GM23338 (cell line): ENCODE results near the gene RBBP8. TPM values are rescaled to one million over a fixed set of nuclear protein-coding genes. Genes with fewer than 3 reads are reported as not detected.

ENCODE experiments used
- ATAC-seq: fragments of 200-7000 bp; cut with Tn5 transposase; 3 replicates; pipeline ENCODE4 v1.9.1; 2020
- DNase-seq: peaks from one replicate; pipeline ENCODE4 v3.0.0-alpha.2; 2015; ENCODE audit warnings: low spot score
- H2AFZ ChIP-seq: fragments of 200-600 bp; sonication (generic); 2 replicates; pipeline ENCODE4 v1.8.0; 2016; ENCODE audit warnings: antibody characterized with exemption, mild to moderate bottlenecking, moderate library complexity
- H3F3A ChIP-seq: fragments of 200-600 bp; sonication (generic); replicated peaks from 2 replicates; pipeline ENCODE4 v1.8.0; 2017; ENCODE audit warnings: antibody characterized with exemption, mixed run types, low read depth
- H3K27ac ChIP-seq: fragments of 200-600 bp; sonication (generic); 2 replicates; pipeline ENCODE4 v1.6.1; 2016; ENCODE audit warnings: low read depth
- H3K27me3 ChIP-seq: fragments of 200-600 bp; sonication (generic); 2 replicates; pipeline ENCODE4 v1.8.0; 2016; ENCODE audit warnings: mild to moderate bottlenecking, mixed run types, moderate library complexity; ENCODE audit not compliant: insufficient read depth
- H3K36me3 ChIP-seq: fragments of 200-600 bp; sonication (generic); 2 replicates; pipeline ENCODE4 v1.8.0; 2016; ENCODE audit warnings: mild to moderate bottlenecking; ENCODE audit not compliant: insufficient read depth
- H3K4me1 ChIP-seq: fragments of 200-600 bp; sonication (generic); 2 replicates; pipeline ENCODE4 v1.8.0; 2016; ENCODE audit warnings: mild to moderate bottlenecking, moderate library complexity; ENCODE audit not compliant: insufficient read depth
- H3K4me2 ChIP-seq: fragments of 200-600 bp; sonication (generic); 2 replicates; pipeline ENCODE4 v1.7.1; 2017; ENCODE audit warnings: mixed run types
- H3K4me3 ChIP-seq: fragments of 200-600 bp; sonication (generic); 2 replicates; pipeline ENCODE4 v1.6.1; 2016; ENCODE audit warnings: mixed run types
- H3K79me2 ChIP-seq: fragments of 200-600 bp; sonication (generic); replicated peaks from 2 replicates; pipeline ENCODE4 v1.8.0; 2017; ENCODE audit warnings: mild to moderate bottlenecking; ENCODE audit not compliant: insufficient read depth
- H3K9me2 ChIP-seq: fragments of 200-600 bp; sonication (generic); 2 replicates; pipeline ENCODE4 v1.8.0; 2017; ENCODE audit not compliant: insufficient read depth
- H4K20me1 ChIP-seq: fragments of 200-600 bp; sonication (generic); replicated peaks from 2 replicates; pipeline ENCODE4 v1.8.0; 2017; ENCODE audit warnings: mild to moderate bottlenecking; ENCODE audit not compliant: insufficient read depth
- H3K27ac Mint-ChIP-seq: 2 replicates; pipeline ENCODE4 v1.8.0; 2020; ENCODE audit warnings: inconsistent platforms, mild to moderate bottlenecking, moderate library complexity, mixed read lengths
- H3K27me3 Mint-ChIP-seq: 3 replicates; pipeline ENCODE4 v1.8.0; 2022; ENCODE audit warnings: low read depth, mild to moderate bottlenecking, moderate library complexity, mixed read lengths, inconsistent platforms; ENCODE audit not compliant: insufficient read depth, poor library complexity
- H3K36me3 Mint-ChIP-seq: 3 replicates; pipeline ENCODE4 v1.8.0; 2021; ENCODE audit warnings: low read depth, mild to moderate bottlenecking, inconsistent platforms, moderate library complexity, mixed read lengths
- H3K4me1 Mint-ChIP-seq: 3 replicates; pipeline ENCODE4 v1.8.0; 2020; ENCODE audit warnings: mild to moderate bottlenecking, inconsistent platforms, mixed read lengths
- H3K4me3 Mint-ChIP-seq: 3 replicates; pipeline ENCODE4 v1.8.0; 2021; ENCODE audit warnings: moderate library complexity, mild to moderate bottlenecking, inconsistent platforms, mixed read lengths
- H3K9me3 Mint-ChIP-seq: 3 replicates; pipeline ENCODE4 v1.8.0; 2020; ENCODE audit warnings: moderate library complexity, mild to moderate bottlenecking, inconsistent platforms, mixed read lengths
- CREB1 ChIP-seq: fragments of 250-450 bp; sonication (Bioruptor Pico); IDR thresholded peaks from 2 replicates; pipeline ENCODE4 v1.5.0; 2020; ENCODE audit warnings: low read depth, mild to moderate bottlenecking, moderate library complexity
- POLR2AphosphoS5 ChIP-seq: IDR thresholded peaks from 2 replicates; pipeline ENCODE4 v1.6.1; 2016; ENCODE audit warnings: antibody characterized with exemption, low read depth
- STAT1 ChIP-seq: IDR thresholded peaks from one replicate; pipeline ENCODE4 v1.6.1; 2016; ENCODE audit warnings: antibody characterized with exemption; ENCODE audit not compliant: unreplicated experiment
- ZNF462 ChIP-seq: fragments of 250-450 bp; sonication (Bioruptor Pico); IDR thresholded peaks from 2 replicates; pipeline ENCODE4 v1.5.0; 2020; ENCODE audit warnings: mild to moderate bottlenecking, moderate library complexity
- polyA plus RNA-seq: library from polyadenylated mRNA; unstranded; fragments of >200 nt; fragmentation: Nextera tagmentation; extraction: Ambion mirVana; gene quantifications from 2 replicates; pipeline ENCODE4 v1.2.1, GENCODE V29; 2016
- total RNA-seq: library from RNA; depleted of rRNA; stranded (reverse); fragments of >200 nt; shearing (Covaris generic); gene quantifications from 2 replicates; pipeline ENCODE4 v1.2.3, GENCODE V29; 2014

Gene RBBP8
- total and polyA plus RNA-seq, 2 experiments from 2014 or later: 53.3 to 55.6 TPM

- TF ChIP-seq STAT1 (no peak), POLR2AphosphoS5 (no peak), ZNF462 (CRISPR knock-in tag) (no peak)
- Histone ChIP-seq H3K79me2 (no peaks in the 10 kb centered on the region), H3K4me3 (no peak overlapping the region), H3K4me1 (no peaks in the 10 kb centered on the region), H4K20me1 (no peaks in the 10 kb centered on the region), H3K27ac (no peak overlapping the region), H3K9me2 (no peaks in the 10 kb centered on the region), H3K27me3 (no peaks in the 10 kb centered on the region), H3F3A (no peaks in the 10 kb centered on the region), H2AFZ (no peak overlapping the region), H3K36me3 (peaks cover 7% of the 10 kb centered on the region; the same call in 1 of the 2 replicates), H3K4me2 (no peak overlapping the region)
- ATAC-seq: no peak
- Mint-ChIP-seq H3K4me3 (no peak overlapping the region), H3K4me1 (no peaks in the 10 kb centered on the region), H3K27me3 (no peaks in the 10 kb centered on the region), H3K9me3 (no peaks in the 10 kb centered on the region), H3K36me3 (peaks cover 48% of the 10 kb centered on the region; the same call in 2 of the 3 replicates), H3K27ac (no peak overlapping the region)
- no peak for DNase-seq
Observed at GRCh38 chr18:22999647-23000046, 66.5 kb downstream of the RBBP8 start.

GRCh38 chr18:23003289-23003688 lies 70.2 kb downstream of the RBBP8 start:
- ATAC-seq (no peak), DNase-seq (no peak)
- H3K27me3 Mint-ChIP-seq: peaks cover 2% of the 10 kb centered on the region
- Histone ChIP-seq H4K20me1 (no peaks in the 10 kb centered on the region), H3K79me2 (no peaks in the 10 kb centered on the region), H3K4me3 (no peak overlapping the region), H3F3A (no peaks in the 10 kb centered on the region), H3K36me3 (peaks cover 7% of the 10 kb centered on the region; the same call in 1 of the 2 replicates), H3K4me2 (no peak overlapping the region), H3K9me2 (no peaks in the 10 kb centered on the region), H2AFZ (no peak overlapping the region), H3K4me1 (no peaks in the 10 kb centered on the region), H3K27ac (no peak overlapping the region), H3K27me3 (no peaks in the 10 kb centered on the region)
- no peak overlapping the region for H3K4me3 Mint-ChIP-seq
- TF ChIP-seq CREB1 (CRISPR knock-in tag): no peak
- peaks cover 57% of the 10 kb centered on the region for H3K36me3 Mint-ChIP-seq
- no peaks in the 10 kb centered on the region for H3K9me3 Mint-ChIP-seq
- H3K4me1 Mint-ChIP-seq: no peaks in the 10 kb centered on the region
- no peak overlapping the region for H3K27ac Mint-ChIP-seq
